ENCODE measurements around the gene SMG6. TPM values are rescaled to one million over a fixed set of nuclear protein-coding genes. Genes with fewer than 3 reads are reported as not detected.
A peak's percentile ranks its signal among the peaks of the same experiment; 100 is the strongest.

Gene SMG6
- total and polyA plus RNA-seq, 2 experiments from 2014 or later: 11.9 to 19.9 TPM

DNA sequence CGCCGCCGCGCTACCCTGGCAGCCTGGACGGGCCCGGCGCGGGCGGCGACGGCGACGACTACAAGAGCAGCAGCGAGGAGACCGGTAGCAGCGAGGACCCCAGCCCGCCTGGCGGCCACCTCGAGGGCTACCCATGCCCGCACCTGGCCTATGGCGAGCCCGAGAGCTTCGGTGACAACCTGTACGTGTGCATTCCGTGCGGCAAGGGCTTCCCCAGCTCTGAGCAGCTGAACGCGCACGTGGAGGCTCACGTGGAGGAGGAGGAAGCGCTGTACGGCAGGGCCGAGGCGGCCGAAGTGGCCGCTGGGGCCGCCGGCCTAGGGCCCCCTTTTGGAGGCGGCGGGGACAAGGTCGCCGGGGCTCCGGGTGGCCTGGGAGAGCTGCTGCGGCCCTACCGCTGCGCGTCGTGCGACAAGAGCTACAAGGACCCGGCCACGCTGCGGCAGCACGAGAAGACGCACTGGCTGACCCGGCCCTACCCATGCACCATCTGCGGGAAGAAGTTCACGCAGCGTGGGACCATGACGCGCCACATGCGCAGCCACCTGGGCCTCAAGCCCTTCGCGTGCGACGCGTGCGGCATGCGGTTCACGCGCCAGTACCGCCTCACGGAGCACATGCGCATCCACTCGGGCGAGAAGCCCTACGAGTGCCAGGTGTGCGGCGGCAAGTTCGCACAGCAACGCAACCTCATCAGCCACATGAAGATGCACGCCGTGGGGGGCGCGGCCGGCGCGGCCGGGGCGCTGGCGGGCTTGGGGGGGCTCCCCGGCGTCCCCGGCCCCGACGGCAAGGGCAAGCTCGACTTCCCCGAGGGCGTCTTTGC, 245.6 kb downstream of the SMG6 start:
- H3K4me1 ChIP-seq (ENCODE audit: insufficient read depth): peaks cover 35% of the 10 kb centered on the region
- 74% methylated on average over 82 of the region's 98 CpGs for WGBS (ENCODE audit: low lambda C conversion rate, missing lambda C conversion rate)
- no peak for DNase-seq (ENCODE audit: low spot score)
- H3K4me2 ChIP-seq: peak overlapping the region; percentile 99
- no peaks in the 10 kb centered on the region for H3K9me3 ChIP-seq (ENCODE audit: low read depth)
- peaks cover 4% of the 10 kb centered on the region for H3K79me2 ChIP-seq
- peaks cover 4% of the 10 kb centered on the region for H4K20me1 ChIP-seq (ENCODE audit: insufficient read depth, poor library complexity, severe bottlenecking)
- no peaks in the 10 kb centered on the region for H3K36me3 ChIP-seq (replicated peaks; ENCODE audit: insufficient read depth, low read depth)
- H2AFZ ChIP-seq: no peak overlapping the region
- H3K4me3 ChIP-seq: no peak overlapping the region
- no peak for TF ChIP-seq EZH2 (IDR thresholded peaks at IDR 0.05; ENCODE audit: borderline replicate concordance)
- no peak for TF ChIP-seq EZH2phosphoT487 (IDR thresholded peaks at IDR 0.05; ENCODE audit: low read depth, severe bottlenecking, unreplicated experiment)
- TF ChIP-seq, protein P1, sequence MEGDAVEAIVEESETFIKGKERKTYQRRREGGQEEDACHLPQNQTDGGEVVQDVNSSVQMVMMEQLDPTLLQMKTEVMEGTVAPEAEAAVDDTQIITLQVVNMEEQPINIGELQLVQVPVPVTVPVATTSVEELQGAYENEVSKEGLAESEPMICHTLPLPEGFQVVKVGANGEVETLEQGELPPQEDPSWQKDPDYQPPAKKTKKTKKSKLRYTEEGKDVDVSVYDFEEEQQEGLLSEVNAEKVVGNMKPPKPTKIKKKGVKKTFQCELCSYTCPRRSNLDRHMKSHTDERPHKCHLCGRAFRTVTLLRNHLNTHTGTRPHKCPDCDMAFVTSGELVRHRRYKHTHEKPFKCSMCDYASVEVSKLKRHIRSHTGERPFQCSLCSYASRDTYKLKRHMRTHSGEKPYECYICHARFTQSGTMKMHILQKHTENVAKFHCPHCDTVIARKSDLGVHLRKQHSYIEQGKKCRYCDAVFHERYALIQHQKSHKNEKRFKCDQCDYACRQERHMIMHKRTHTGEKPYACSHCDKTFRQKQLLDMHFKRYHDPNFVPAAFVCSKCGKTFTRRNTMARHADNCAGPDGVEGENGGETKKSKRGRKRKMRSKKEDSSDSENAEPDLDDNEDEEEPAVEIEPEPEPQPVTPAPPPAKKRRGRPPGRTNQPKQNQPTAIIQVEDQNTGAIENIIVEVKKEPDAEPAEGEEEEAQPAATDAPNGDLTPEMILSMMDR (IDR thresholded peaks at IDR 0.05; ENCODE audit: poor library complexity): no peak
- no peak overlapping the region for H3K27ac ChIP-seq
- H3K9me2 ChIP-seq (replicated peaks; ENCODE audit: insufficient read depth): no peaks in the 10 kb centered on the region
- H3K27me3 ChIP-seq: peaks cover 56% of the 10 kb centered on the region

DNA sequence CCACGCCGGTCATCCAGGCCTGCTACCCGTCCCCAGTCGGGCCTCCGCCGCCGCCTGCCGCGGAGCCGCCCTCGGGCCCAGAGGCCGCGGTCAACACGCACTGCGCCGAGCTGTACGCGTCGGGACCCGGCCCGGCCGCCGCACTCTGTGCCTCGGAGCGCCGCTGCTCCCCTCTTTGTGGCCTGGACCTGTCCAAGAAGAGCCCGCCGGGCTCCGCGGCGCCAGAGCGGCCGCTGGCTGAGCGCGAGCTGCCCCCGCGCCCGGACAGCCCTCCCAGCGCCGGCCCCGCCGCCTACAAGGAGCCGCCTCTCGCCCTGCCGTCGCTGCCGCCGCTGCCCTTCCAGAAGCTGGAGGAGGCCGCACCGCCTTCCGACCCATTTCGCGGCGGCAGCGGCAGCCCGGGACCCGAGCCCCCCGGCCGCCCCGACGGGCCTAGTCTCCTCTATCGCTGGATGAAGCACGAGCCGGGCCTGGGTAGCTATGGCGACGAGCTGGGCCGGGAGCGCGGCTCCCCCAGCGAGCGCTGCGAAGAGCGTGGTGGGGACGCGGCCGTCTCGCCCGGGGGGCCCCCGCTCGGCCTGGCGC, 246.3 kb downstream of the SMG6 start:
- no peak overlapping the region for H3K27ac ChIP-seq
- H3K4me2 ChIP-seq: peak overlapping the region; percentile 99
- H3K27me3 ChIP-seq: peaks cover 56% of the 10 kb centered on the region
- TF ChIP-seq EZH2 (IDR thresholded peaks at IDR 0.05; ENCODE audit: borderline replicate concordance): peak; percentile 77
- TF ChIP-seq, protein P1 (IDR thresholded peaks at IDR 0.05; ENCODE audit: poor library complexity): no peak
- H3K4me1 ChIP-seq (ENCODE audit: insufficient read depth): peaks cover 28% of the 10 kb centered on the region
- H3K36me3 ChIP-seq (replicated peaks; ENCODE audit: insufficient read depth, low read depth): no peaks in the 10 kb centered on the region
- H3K9me2 ChIP-seq (replicated peaks; ENCODE audit: insufficient read depth): no peaks in the 10 kb centered on the region
- H3K4me3 ChIP-seq: no peak overlapping the region
- no peaks in the 10 kb centered on the region for H3K9me3 ChIP-seq (ENCODE audit: low read depth)
- H2AFZ ChIP-seq: no peak overlapping the region
- peaks cover 4% of the 10 kb centered on the region for H3K79me2 ChIP-seq
- 20% methylated on average over 50 of the region's 81 CpGs for WGBS (ENCODE audit: low lambda C conversion rate, missing lambda C conversion rate)
- DNase-seq (ENCODE audit: low spot score): no peak
- peaks cover 4% of the 10 kb centered on the region for H4K20me1 ChIP-seq (ENCODE audit: insufficient read depth, poor library complexity, severe bottlenecking)

DNA sequence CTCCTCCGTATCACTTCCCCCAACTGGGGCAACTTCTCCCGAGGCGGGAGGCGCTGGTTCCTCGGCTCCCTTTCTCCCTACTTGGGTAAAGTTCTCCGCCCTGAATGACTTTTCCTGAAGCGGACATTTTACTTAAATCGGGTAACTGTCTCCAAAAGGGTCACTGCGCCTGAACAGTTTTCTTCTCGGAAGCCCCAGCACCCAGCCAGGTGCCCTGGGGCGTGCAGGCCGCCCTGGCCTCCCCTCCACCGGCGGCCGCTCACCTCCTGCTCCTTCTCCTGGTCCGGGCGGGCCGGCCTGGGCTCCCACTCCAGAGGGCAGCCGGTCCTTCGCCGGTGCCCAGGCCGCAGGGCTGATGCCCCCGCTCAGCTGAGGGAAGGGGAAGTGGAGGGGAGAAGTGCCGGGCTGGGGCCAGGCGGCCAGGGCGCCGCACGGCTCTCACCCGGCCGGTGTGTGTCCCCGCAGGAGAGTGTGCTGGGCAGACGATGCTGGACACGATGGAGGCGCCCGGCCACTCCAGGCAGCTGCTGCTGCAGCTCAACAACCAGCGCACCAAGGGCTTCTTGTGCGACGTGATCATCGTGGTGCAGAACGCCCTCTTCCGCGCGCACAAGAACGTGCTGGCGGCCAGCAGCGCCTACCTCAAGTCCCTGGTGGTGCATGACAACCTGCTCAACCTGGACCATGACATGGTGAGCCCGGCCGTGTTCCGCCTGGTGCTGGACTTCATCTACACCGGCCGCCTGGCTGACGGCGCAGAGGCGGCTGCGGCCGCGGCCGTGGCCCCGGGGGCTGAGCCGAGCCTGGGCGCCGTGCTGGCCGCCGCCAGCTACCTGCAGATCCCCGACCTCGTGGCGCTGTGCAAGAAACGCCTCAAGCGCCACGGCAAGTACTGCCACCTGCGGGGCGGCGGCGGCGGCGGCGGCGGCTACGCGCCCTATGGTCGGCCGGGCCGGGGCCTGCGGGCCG, 247.1 kb downstream of the SMG6 start:
- Histone ChIP-seq H3K27ac (peak overlapping the region; percentile 37), H3K79me2 (peaks cover 4% of the 10 kb centered on the region), H3K27me3 (peaks cover 63% of the 10 kb centered on the region), H3K4me1 (ENCODE audit: insufficient read depth) (peaks cover 28% of the 10 kb centered on the region), H3K36me3 (replicated peaks; ENCODE audit: insufficient read depth, low read depth) (no peaks in the 10 kb centered on the region), H3K9me2 (replicated peaks; ENCODE audit: insufficient read depth) (no peaks in the 10 kb centered on the region), H2AFZ (no peak overlapping the region), H3K4me3 (no peak overlapping the region), H3K4me2 (peak overlapping the region; percentile 99), H3K9me3 (ENCODE audit: low read depth) (no peaks in the 10 kb centered on the region), H4K20me1 (ENCODE audit: insufficient read depth, poor library complexity, severe bottlenecking) (peaks cover 4% of the 10 kb centered on the region)
- peak; percentile 15 for TF ChIP-seq EZH2phosphoT487 (IDR thresholded peaks at IDR 0.05; ENCODE audit: low read depth, severe bottlenecking, unreplicated experiment)
- TF ChIP-seq, protein P1 (IDR thresholded peaks at IDR 0.05; ENCODE audit: poor library complexity): no peak
- TF ChIP-seq EZH2 (IDR thresholded peaks at IDR 0.05; ENCODE audit: borderline replicate concordance): peak; percentile 11
- 29% methylated on average over 72 of the region's 85 CpGs for WGBS (ENCODE audit: low lambda C conversion rate, missing lambda C conversion rate)
- DNase-seq (ENCODE audit: low spot score): peak; percentile 63

Measured in hepatocyte (in vitro differentiated cells).